Urothelium cell line (cell line): ENCODE measurements around the gene CPNE1.

ENCODE experiments used
- DNase-seq: peaks from one replicate; pipeline ENCODE4 v3.0.0; 2011; ENCODE audit warnings: low spot score, mixed read lengths
- FAIRE-seq: peaks from 2 replicates; lab custom pipeline; 2011; peaks lifted over from hg19 to GRCh38; lab: Jason Lieb, UNC

CPNE1 gene

DNA sequence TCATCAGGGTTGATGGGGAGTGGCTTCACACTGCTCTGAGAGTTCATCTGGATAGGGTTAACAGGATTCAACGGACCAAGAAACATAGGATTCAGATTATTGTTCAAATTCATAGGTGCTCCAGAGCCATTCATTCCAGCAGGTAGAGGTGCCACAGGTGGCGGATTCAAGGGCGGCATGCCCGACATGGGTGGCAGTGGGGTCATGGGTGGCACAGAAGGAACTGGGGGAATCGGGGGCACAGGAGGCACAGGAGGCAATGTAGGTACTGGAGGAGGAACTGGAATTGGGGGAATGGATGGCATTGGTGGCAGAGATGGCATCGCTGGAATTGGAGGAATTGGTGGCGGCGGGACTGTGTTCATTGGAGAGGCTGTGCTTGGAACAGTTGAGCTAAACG is 10.3 kb downstream of the CPNE1 start:
- DNase-seq (no peak), FAIRE-seq (no peak)

DNA sequence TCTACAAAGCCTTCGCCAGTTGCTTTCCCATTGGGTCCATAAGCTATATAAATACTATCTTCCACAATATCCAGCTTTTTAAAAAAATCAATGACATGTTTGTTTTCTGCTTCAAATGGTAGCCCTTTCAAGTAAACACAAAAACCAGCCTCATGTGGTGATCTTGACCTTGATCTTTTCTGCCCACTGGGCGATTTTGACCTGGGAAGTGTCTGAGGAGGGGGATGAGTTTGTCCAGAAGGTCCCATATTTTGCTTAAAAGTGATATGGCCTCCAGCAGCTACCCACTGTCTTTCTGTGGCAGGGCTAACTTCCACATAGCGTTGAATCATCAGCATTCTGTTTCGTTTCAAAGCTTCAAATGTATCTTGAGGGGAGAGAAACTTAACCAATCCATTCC is 10.8 kb downstream of the CPNE1 start:
- FAIRE-seq: no peak

DNA sequence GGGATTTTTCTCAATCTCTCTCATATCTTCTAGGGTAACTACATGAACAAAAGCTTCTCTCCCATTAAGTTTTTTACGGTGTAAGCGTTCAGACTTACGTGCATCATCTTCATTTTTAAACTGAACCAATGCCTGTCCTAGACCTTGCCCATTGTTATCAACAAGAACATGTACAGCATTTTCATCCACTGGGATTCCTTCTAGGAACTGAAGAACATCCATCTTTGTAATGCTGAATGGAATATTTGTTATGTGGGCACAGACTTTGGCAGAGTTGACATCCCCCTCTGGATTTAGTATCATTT is 11.3 kb downstream of the CPNE1 start:
- no peak for DNase-seq
- FAIRE-seq: no peak

More for the DNA sequence above, 10.8 kb downstream of the CPNE1 start:
- no peak for DNase-seq

DNA sequence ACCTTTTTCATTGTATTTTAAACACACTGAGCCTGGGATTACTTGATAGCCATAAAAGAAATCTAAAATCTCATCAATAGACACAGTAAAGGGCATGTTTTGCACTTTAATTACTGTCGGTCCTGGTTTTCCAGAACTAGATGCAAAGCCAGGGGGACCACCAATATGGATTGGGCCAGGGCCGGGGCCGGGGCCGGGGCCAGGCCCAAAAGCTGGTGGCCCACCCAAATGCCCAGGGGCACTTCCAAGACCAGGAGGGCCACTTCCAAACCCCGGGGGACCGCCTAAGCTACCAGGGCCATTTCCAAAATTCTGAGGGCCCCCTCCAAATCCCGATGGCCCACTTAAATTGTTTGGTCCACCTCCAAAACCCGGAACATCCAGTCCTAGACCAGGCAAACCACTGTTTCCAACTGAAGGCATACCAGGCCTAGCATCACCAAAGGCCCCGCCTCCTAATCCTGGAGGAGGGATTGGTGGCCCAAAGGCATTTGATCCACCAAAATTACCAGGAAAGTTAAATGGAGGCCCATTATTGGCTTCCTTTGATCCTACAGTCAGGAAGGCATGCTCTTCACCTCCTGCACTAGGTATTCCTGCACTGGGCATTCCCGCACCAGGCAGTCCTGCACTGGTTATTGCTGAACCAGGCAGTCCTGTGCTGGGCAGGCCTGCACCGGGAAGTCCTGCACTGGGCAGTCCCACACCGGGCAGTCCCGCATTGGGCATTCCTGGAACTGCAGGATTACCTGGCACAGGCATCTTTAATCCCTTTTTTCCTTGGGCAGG is 11.9 kb downstream of the CPNE1 start:
- DNase-seq (no peak), FAIRE-seq (no peak)

DNA sequence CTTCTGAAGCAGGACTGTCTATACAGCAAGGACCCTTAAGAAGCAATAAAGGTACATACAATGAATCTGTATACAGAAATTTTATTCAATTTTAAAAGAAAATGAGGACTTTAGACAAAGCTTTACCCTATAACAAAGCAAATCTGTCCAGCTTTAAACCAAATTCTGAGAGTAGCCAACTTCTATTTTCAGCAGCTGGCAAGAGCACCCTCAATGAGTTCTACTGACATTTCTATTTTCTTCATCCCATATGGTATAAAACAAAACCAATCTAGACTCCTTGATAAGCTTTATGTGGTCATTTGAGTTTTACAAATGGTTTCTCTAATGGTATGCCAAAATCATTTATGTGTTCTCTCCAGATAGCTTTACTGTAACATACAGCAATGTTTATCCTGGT is 12.7 kb downstream of the CPNE1 start:
- FAIRE-seq (no peak), DNase-seq (no peak)

DNA sequence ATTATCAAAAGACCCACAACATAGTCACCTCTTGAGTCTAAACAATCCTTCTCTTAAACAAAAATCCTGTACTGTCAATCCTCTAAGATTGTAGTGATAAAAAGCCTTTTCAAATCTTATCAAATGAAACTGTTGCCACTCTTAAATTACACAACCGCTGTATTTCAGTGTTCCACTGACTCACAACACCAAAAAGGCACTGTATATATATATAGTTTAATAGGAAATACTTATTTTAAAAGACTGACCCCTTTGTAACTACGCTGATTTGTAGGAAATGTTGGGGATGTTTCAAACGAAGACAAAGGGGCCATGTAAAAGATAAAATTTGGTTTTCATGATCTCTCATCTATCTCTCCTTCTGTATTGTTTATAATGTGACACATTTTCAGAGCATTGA is 14.1 kb downstream of the CPNE1 start:
- no peak for DNase-seq
- no peak for FAIRE-seq

DNA sequence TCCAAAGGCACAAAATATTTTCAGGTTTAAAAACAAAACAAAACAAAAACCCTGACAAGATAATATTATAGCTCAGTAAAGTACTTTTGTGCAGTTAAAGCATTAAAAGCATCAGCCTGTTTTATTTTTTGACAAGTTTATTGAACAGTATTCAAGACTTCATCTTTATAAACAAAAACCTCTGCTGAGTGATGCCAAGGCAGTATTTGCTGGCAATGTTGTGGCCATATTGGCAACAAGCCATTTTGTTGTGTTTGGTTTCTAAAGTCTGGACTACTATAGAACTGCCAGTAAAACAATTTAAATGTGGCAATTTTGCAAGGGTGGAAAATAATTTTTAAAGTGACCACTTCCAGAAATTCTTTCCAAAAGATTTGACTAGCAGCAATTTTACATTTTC is 15.9 kb downstream of the CPNE1 start:
- no peak for DNase-seq
- no peak for FAIRE-seq

DNA sequence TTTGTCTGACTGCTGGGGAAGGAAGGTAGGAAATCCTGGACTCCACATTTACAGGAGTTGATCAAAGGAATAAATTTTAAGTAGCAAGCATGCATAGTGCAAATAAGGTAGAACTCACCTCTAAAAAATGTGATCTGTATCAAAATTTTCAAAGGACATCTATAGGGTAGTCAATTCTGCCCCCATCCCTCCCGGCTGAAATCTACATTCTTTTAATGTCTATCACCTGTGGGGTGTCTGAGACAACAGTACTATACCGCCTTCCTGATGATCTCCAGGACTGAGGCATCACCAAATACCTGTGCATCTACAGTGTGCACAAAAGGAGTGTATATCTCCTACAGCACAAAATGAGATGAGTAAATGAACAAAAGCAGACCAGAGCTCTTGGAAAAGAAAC is 19.9 kb downstream of the CPNE1 start:
- DNase-seq (no peak), FAIRE-seq (no peak)

DNA sequence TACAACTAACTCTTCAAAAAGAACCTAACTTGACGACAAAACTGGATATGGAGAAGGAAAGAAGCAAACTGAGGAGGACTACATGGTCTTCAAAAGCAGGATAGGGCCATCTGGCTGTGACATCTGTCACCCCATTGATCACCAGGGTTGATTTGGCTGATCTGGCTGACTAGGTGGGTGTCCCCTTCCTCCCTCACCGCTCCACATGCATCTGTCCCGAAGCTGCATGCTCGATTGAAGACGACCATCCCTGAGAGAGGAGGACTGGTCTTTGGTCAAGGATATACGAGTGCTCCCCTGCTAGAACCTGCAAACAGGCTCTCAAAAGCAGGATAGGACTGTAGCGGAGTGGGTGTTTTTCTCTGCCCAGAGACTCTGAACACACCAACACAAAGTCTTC is 21.7 kb downstream of the CPNE1 start:
- no peak for DNase-seq
- FAIRE-seq: no peak

DNA sequence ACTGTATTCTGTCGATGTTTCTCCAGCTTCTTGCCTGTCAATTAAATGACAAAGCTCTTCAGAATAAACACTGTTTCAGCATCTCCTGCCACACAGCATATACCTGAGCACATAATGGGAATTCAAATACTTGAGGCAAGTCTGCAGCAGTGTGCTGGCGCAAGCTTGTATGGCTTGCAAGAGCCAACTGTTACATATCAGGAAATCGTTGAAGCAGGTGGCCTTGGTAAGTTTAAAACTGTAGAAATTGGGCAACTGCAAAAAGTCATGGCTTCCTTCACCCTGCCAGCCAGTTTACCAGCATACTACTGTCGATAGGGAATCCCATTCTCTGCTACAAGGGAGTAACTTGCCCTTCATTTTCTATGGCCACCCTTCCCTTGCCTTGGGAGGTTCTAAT is 23.0 kb downstream of the CPNE1 start:
- FAIRE-seq (no peak), DNase-seq (no peak)

DNA sequence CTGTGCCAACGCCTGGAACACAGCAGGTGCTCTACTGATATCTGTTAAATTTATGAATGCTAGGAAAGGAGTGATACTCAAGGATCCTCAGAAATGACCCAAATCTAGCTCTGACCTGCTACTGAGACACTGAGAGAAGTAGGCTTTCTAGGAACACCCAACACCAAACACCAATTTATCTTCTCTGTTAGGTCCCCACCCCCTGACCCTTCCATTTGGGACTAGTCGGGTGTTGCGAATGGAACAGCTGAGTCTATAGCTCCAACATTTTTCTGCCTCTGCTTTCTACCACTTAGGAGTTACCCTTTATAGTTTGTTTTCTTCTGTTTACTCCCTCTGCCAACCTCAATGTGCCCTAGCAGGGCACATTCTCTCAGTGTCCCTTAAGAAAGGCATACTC is 24.0 kb downstream of the CPNE1 start:
- DNase-seq (no peak), FAIRE-seq (no peak)

DNA sequence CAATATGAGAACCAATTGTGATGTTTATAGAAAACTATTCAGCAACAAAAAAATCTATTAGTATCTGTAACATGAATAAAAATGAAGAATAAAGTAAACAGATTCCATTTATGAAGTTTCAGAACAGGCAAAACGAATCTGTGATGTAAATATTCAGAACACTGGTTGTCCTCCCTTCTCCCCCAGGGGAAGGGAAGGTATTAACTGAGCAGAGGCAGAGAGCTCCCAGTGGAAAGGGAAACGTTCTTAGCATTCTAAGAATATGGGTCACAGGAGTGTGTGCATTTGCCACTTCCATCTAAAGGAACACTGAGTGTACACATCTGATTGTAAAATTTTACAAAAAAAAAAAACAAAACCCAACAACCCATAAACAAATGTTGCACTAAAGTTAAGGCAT is 25.9 kb downstream of the CPNE1 start:
- FAIRE-seq (no peak), DNase-seq (no peak)

DNA sequence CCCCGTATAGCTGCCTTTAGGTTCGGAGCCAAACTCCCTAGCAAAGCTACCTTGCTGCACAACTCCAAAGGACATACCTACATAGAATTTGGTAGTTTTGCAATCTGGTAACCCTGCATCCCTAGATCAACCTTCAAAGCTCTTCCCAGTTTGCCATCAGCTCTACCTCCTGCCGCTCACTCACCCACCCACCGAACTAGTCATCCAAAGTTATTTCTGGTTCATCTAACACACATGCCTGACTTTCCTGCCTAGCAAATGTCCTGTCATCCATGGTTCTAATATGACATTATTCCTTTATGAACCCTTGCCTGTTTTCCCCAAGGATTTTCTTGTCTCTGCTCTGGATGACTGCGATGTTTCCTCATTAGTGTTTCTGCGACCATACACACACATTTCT is 27.4 kb downstream of the CPNE1 start:
- DNase-seq: no peak
- no peak for FAIRE-seq

DNA sequence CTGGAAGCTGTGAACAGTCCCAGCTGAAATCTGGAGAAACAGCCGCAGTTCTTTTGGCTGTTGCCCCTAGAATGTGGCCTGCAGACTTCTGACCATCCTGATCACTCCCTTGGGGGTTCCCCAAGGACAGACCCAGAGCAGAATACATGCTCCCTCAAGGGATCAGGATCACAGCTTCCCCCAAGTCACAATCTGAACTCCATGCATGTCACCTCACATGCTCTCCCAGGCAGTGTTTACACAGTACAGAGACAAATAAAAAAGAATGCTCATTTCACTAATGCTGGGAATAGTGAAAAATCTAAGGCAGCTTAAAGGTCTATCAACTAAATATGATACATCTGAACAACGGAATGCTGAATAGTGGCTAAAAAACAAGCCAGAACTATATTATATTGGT is 28.6 kb downstream of the CPNE1 start:
- no peak for FAIRE-seq

DNA sequence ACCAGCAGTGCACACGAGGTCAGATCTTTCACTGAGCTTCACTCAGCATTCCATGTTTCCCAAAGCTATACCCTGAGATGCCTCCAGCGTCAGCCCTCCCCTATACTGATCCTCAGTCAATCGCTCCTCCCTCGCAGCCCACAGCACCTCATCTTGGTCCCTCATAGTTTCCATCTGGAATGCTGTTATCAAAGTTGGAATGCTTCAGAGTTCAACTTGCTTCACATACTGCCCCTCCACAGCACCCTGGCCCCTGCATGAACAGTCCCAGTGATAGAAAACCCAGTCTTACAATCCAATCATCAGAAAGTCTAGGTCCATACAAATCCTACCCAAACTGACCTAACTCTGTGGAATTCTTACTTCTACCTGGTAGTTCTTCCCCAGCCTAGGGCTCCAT is 29.0 kb downstream of the CPNE1 start:
- FAIRE-seq (no peak), DNase-seq (no peak)

More for the DNA sequence above, 28.6 kb downstream of the CPNE1 start:
- no peak for DNase-seq

DNA sequence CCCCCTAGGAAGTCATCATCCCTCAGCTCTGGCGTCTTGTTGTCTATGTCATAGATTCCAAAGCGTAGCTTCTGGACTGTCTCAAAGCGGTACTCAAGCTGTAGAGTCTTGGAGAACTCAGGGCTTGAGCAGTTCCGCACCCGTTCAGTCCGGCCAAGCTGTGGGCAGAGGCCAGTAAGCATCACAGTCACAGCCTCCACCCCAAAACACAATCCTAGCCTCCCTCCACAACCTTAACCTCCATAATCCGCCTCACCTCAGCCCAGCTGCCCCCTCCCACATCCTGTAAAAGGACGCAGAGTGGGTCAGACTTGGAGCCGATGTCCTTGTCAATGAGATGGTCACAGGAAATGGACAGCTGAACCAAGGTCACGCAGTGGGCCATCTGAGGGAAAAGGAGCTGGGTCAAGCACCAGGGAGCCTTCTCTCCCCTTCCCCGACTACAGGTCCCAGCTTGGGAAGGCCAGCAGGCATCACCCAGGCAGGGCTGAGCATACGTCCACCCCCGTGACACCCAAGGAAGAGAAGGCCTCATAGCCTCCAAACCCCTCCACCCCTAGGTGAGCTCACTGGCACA is 32.1 kb downstream of the CPNE1 start:
- FAIRE-seq (no peak), DNase-seq (no peak)

DNA sequence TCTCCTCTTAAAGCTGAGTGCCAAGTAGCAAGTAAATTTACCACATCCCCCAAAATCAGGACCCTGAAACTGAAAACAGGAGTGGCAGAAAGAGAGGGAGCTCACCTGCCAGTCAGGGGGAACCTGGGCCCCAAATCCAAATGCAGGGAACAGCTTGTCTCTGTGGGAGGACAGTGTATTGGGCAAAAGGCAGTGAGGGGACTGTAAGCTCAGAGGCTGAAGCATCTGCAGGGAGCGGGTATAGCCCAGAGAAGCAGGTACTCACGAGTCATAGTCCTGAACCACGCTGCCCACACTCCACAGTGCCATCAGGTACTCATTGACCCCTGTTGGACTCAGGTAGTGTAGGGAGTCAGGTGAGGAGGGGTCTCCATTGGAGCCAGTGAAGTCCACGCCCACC is 34.1 kb downstream of the CPNE1 start:
- FAIRE-seq: no peak
- DNase-seq: no peak

DNA sequence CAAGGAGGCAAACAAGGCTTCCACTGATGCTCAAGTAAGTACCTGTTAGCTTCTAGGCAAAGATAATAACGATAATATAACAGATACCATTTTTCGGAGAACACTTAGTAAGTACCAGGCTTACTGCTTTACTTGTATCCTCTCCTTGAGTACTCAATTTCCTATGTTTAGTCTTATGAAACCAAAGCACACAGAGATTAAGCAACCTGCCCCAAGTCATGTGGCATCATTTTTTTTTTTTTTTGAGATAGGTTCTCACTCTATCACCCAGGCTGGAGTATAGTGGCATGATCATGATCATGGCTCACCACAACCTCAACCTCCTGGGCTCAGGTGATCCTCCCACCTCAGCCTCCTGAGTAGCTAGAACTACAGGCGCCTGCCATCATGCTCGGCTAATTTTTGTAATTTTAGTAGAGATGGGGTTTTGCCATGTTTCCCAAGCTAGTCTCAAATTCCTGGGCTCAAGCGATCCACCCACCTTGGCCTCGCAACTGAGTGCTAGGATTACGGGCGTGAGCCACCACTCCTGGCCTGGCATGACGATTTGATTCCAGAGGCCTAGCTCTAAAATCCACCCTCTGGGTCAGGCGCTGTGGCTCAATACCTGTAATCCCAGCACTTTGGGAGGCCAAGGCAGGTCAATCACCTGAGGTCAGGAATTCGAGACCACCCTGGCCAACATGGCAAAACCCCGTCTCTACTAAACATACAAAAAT is 35.1 kb downstream of the CPNE1 start:
- FAIRE-seq (no peak), DNase-seq (no peak)

DNA sequence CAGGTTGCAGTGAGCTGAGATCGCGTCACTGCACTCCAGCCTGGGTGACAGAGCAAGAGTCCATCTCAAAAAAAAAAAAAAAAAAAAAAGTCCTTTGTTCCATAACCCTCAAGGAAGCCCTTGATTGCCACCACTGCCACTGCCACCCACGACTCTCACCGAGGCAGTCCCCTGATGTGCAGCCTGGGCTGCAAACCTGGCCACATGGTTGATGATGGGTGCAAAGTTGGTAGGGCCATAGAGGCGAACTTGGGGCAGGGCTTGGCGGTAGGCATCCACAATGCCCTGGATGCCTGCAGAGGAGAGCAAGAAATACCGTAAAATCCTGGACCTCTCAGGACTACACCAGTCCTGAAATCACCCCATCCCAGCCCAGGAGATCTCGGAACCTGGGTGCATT is 37.6 kb downstream of the CPNE1 start:
- FAIRE-seq: no peak
- DNase-seq: no peak

DNA sequence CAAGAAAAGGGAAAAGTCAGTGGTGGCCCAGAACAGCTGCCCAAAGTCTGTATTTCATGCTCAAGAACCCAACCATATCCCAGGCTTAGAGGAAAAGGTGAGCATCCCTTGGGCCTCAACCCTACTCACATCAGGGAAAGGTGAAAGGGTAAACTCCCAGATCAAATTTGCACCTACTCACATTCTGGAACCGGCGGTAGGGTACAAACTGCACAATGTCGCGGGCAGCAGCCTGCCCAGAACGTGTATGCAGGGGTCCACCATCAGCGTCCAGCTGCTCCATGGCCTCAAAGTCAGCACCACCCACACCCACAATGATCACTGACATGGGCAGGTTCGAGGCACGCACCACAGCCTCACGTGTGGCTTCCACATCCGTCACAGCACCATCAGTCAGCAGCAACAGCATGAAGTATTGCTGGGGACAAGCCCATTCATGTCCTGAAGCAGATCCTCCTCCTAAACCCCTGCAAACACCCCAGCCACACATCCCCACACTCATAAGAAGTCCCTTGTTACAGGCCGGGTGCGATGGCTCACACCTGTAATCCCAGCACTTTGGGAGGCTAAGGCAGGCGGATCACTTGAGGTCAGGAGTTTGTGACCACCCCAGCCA is 38.2 kb downstream of the CPNE1 start:
- no peak for DNase-seq
- FAIRE-seq: no peak

DNA sequence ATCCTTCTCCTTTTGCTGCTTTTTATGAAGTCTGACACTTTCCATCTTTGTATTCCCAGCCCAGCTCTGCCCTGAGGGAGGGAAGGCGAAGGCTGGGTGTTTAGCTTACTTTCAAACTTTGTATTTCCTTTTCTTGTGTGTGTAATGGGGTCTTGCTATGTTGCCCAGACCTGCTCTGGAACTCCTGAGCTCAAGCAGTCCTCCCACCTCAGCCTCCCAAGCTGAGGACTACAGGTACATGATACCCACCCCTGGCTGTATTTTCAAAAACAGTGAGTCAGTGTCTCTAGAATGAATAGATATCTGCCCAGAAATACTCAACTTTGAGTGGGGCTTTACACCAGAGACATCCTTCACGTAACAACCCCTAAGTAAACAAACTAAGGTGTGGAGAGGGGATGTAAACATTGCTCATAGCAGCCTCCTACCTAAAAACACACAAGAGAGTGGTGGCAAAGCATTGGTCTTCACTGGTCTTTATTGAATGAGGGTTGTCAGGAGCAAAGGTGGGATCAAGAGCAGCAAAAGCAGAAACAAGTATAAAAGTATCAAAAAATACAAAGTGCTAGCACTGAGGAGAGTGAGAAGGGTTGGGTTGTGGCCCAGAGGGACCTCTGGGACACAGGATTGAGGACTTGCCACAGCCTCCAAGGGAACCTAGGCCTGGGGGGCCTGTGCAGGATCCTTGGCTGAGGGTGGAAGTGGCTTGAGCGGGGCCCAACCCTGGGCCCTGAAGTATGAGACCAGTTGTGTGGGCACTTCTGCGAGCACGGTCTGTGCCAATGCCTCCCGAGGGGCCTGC is 38.9 kb downstream of the CPNE1 start:
- DNase-seq: no peak
- FAIRE-seq: no peak
